ENCODE data around the gene KIF13A. TPM values are rescaled to one million over a fixed set of nuclear protein-coding genes. Genes with fewer than 3 reads are reported as not detected.

The KIF13A gene
- total RNA-seq, 3 donors from 2014 or later = 40.0 to 60.4 (median 49.6) TPM

GRCh38 chr6:18031189-18031588 lies 43.8 kb upstream of the KIF13A start:
- intact Hi-C loops (cut with DNase I; ENCODE audit: low total_unique reads) = no loop called here
- no peaks in the 10 kb centered on the region for H3K4me1 ChIP-seq
- TF ChIP-seq CTCF (IDR thresholded peaks at IDR 0.05) = no peak
- TF ChIP-seq POLR2A (IDR thresholded peaks at IDR 0.05) = no peak
- TF ChIP-seq POLR2AphosphoS5 (IDR thresholded peaks at IDR 0.05) = no peak
- no peaks in the 10 kb centered on the region for H3K27me3 ChIP-seq
- no peak for DNase-seq (ENCODE audit: low spot score in 2 of 2)
- H3K4me3 ChIP-seq = no peak overlapping the region
- no peaks in the 10 kb centered on the region for H3K9me3 ChIP-seq
- no peak overlapping the region for H3K27ac ChIP-seq
- no peaks in the 10 kb centered on the region for H3K36me3 ChIP-seq

- intact Hi-C loops (cut with DNase I; ENCODE audit: low total_unique reads) = no loop called here
- no peak for DNase-seq (ENCODE audit: low spot score in 2 of 2)
- H3K9me3 ChIP-seq = no peaks in the 10 kb centered on the region
- H3K27ac ChIP-seq = no peak overlapping the region
- H3K4me1 ChIP-seq = no peaks in the 10 kb centered on the region
- H3K36me3 ChIP-seq = no peaks in the 10 kb centered on the region
- TF ChIP-seq CTCF (IDR thresholded peaks at IDR 0.05) (no peak), POLR2AphosphoS5 (IDR thresholded peaks at IDR 0.05) (no peak), POLR2A (IDR thresholded peaks at IDR 0.05) (no peak)
- H3K27me3 ChIP-seq = no peaks in the 10 kb centered on the region
- H3K4me3 ChIP-seq = no peak overlapping the region
Observed at GRCh38 chr6:18028332-18028731, 40.9 kb upstream of the KIF13A start.

GRCh38 chr6:18025596-18025995 lies 38.2 kb upstream of the KIF13A start:
- no peak overlapping the region for H3K4me3 ChIP-seq
- no peaks in the 10 kb centered on the region for H3K36me3 ChIP-seq
- no peaks in the 10 kb centered on the region for H3K27me3 ChIP-seq
- no peak overlapping the region for H3K27ac ChIP-seq
- no peaks in the 10 kb centered on the region for H3K4me1 ChIP-seq
- intact Hi-C loops (cut with DNase I; ENCODE audit: low total_unique reads) = no loop called here
- DNase-seq (ENCODE audit: low spot score in 2 of 2) = no peak
- H3K9me3 ChIP-seq = no peaks in the 10 kb centered on the region
- TF ChIP-seq POLR2AphosphoS5 (IDR thresholded peaks at IDR 0.05) = no peak
- TF ChIP-seq CTCF (IDR thresholded peaks at IDR 0.05) = no peak
- no peak for TF ChIP-seq POLR2A (IDR thresholded peaks at IDR 0.05)

GRCh38 chr6:18024876-18025275 lies 37.4 kb upstream of the KIF13A start:
- DNase-seq (ENCODE audit: low spot score in 2 of 2) = no peak

GRCh38 chr6:18023891-18024290 lies 36.5 kb upstream of the KIF13A start:
- intact Hi-C loops (cut with DNase I; ENCODE audit: low total_unique reads) = no loop called here
- TF ChIP-seq POLR2AphosphoS5 (IDR thresholded peaks at IDR 0.05) = no peak
- no peak for TF ChIP-seq CTCF (IDR thresholded peaks at IDR 0.05)
- TF ChIP-seq POLR2A (IDR thresholded peaks at IDR 0.05) = no peak
- H3K4me1 ChIP-seq = no peaks in the 10 kb centered on the region
- H3K9me3 ChIP-seq = no peaks in the 10 kb centered on the region
- no peak for DNase-seq (ENCODE audit: low spot score in 2 of 2)
- peak overlapping the region in 1 of 2 donors; percentile 60 for H3K27ac ChIP-seq
- no peaks in the 10 kb centered on the region for H3K27me3 ChIP-seq
- H3K36me3 ChIP-seq = no peaks in the 10 kb centered on the region
- H3K4me3 ChIP-seq = no peak overlapping the region

More at GRCh38 chr6:18024876-18025275, 37.4 kb upstream of the KIF13A start:
- no peaks in the 10 kb centered on the region for H3K36me3 ChIP-seq
- intact Hi-C loops (cut with DNase I; ENCODE audit: low total_unique reads) = no loop called here
- H3K4me1 ChIP-seq = no peaks in the 10 kb centered on the region
- TF ChIP-seq CTCF (IDR thresholded peaks at IDR 0.05) (no peak), POLR2AphosphoS5 (IDR thresholded peaks at IDR 0.05) (no peak), POLR2A (IDR thresholded peaks at IDR 0.05) (no peak)
- H3K27me3 ChIP-seq = no peaks in the 10 kb centered on the region
- no peaks in the 10 kb centered on the region for H3K9me3 ChIP-seq
- no peak overlapping the region for H3K4me3 ChIP-seq
- no peak overlapping the region for H3K27ac ChIP-seq

All from breast epithelium (tissue), 4 donors.